ENCODE results near the gene SLC25A42. TPM values are rescaled to one million over a fixed set of nuclear protein-coding genes. Genes with fewer than 3 reads are reported as not detected.
A peak's percentile ranks its signal among the peaks of the same experiment; 100 is the strongest.

SLC25A42 gene
- total and polyA plus RNA-seq, 2 of the 13 experiments (the other 11 are each of a cell fraction or from before 2014, with no cell fraction given) = 12.8 to 18.3 TPM

- TF ChIP-seq ETS1 (CRISPR knock-in tag; IDR thresholded peaks at IDR 0.05) (no peak), ZNF543 (CRISPR knock-in tag; IDR thresholded peaks at IDR 0.05) (no peak), ATRX (CRISPR knock-in tag; IDR thresholded peaks at IDR 0.05; ENCODE audit: borderline replicate concordance) (no peak), MYC (CRISPR knock-in tag; IDR thresholded peaks at IDR 0.05; ENCODE audit: borderline replicate concordance) (peak; percentile 92), MATR3 (CRISPR knock-in tag; IDR thresholded peaks at IDR 0.05) (no peak), PCBP1 (IDR thresholded peaks at IDR 0.05; ENCODE audit: borderline replicate concordance, low read depth, low read length) (no peak), ZNF335 (CRISPR knock-in tag; IDR thresholded peaks at IDR 0.05) (peak; percentile 55), ZNF496 (CRISPR knock-in tag; IDR thresholded peaks at IDR 0.05; ENCODE audit: insufficient replicate concordance) (no peak), THAP11 (CRISPR knock-in tag; IDR thresholded peaks at IDR 0.05) (peak; percentile 77), SOX6 (IDR thresholded peaks at IDR 0.05) (no peak), SOX6 (CRISPR knock-in tag; IDR thresholded peaks at IDR 0.05) (peak; percentile 91), ZNF652 (CRISPR knock-in tag; IDR thresholded peaks at IDR 0.05; ENCODE audit: borderline replicate concordance, low read depth) (peak; percentile 58; the same call in 1 of the 2 replicates), DPF2 (CRISPR knock-in tag; IDR thresholded peaks at IDR 0.05; ENCODE audit: borderline replicate concordance, low read depth) (peak; percentile 82), ZHX2 (IDR thresholded peaks at IDR 0.05; ENCODE audit: low read depth) (peak; percentile 78), ZHX2 (CRISPR knock-in tag; IDR thresholded peaks at IDR 0.05; ENCODE audit: borderline replicate concordance) (no peak)
- TF ChIP-seq, protein P1, sequence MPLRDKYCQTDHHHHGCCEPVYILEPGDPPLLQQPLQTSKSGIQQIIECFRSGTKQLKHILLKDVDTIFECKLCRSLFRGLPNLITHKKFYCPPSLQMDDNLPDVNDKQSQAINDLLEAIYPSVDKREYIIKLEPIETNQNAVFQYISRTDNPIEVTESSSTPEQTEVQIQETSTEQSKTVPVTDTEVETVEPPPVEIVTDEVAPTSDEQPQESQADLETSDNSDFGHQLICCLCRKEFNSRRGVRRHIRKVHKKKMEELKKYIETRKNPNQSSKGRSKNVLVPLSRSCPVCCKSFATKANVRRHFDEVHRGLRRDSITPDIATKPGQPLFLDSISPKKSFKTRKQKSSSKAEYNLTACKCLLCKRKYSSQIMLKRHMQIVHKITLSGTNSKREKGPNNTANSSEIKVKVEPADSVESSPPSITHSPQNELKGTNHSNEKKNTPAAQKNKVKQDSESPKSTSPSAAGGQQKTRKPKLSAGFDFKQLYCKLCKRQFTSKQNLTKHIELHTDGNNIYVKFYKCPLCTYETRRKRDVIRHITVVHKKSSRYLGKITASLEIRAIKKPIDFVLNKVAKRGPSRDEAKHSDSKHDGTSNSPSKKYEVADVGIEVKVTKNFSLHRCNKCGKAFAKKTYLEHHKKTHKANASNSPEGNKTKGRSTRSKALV (CRISPR knock-in tag; IDR thresholded peaks at IDR 0.05) = peak; percentile 81; the same call in 1 of the 2 replicates
- TF ChIP-seq, protein P2, sequence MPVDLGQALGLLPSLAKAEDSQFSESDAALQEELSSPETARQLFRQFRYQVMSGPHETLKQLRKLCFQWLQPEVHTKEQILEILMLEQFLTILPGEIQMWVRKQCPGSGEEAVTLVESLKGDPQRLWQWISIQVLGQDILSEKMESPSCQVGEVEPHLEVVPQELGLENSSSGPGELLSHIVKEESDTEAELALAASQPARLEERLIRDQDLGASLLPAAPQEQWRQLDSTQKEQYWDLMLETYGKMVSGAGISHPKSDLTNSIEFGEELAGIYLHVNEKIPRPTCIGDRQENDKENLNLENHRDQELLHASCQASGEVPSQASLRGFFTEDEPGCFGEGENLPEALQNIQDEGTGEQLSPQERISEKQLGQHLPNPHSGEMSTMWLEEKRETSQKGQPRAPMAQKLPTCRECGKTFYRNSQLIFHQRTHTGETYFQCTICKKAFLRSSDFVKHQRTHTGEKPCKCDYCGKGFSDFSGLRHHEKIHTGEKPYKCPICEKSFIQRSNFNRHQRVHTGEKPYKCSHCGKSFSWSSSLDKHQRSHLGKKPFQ (CRISPR knock-in tag; IDR thresholded peaks at IDR 0.05; ENCODE audit: insufficient replicate concordance) = peak; percentile 38
Measured at GRCh38 chr19:19096641-19097627, 33.1 kb downstream of the SLC25A42 start (continued).

Measured in HepG2 (cell line).